Stomach (tissue), 9 donors: ENCODE measurements around the gene TMEM140. TPM values are rescaled to one million over a fixed set of nuclear protein-coding genes. Genes with fewer than 3 reads are reported as not detected.

Source experiments
- DNase-seq, 2 donors: peaks; one replicate each; pipeline versions ENCODE4 v3.0.0 to v3.0.0-alpha.2; 2013 to 2019
- H3K27ac ChIP-seq, 5 donors: fragments of 200-600 bp in 4 of 5; sonication (generic) in 4 of 5; one replicate each; pipeline ENCODE4 v1.5.1; 2013 to 2019; ENCODE audit warnings: mild to moderate bottlenecking in 1 of 5, moderate library complexity in 1 of 5
- H3K27me3 ChIP-seq, 3 donors: fragments of 200-600 bp; sonication (generic); one replicate each; pipeline ENCODE4 v1.5.1; 2017 to 2019; ENCODE audit warnings: mixed run types in 1 of 3
- H3K36me3 ChIP-seq, 4 donors: fragments of 200-600 bp; sonication (generic); 1 replicate in 3 of 4; 2 replicates in 1 of 4; pipeline ENCODE4 v1.5.1; 2016 to 2019
- H3K4me1 ChIP-seq, 4 donors: fragments of 200-600 bp; sonication (generic); one replicate each; pipeline ENCODE4 v1.5.1; 2016 to 2019
- H3K4me3 ChIP-seq, 4 donors: fragments of 200-600 bp; sonication (generic) in 3 of 4; one replicate each; pipeline ENCODE4 v1.5.1; 2016 to 2019; ENCODE audit warnings: mild to moderate bottlenecking in 1 of 4
- H3K9me3 ChIP-seq, 4 donors: fragments of 200-600 bp; sonication (generic); one replicate each; pipeline ENCODE4 v1.5.1; 2016 to 2019
- CTCF ChIP-seq, 7 experiments: fragments of 450-650 bp in 4 of 7; fragments of 200-600 bp in 3 of 7; sonication (generic) in 3 of 7; IDR thresholded peaks; one replicate each; pipeline ENCODE4 v1.5.1; 2016 to 2019; ENCODE audit warnings: antibody characterized with exemption in 7 of 7, control low read depth in 2 of 7, mild to moderate bottlenecking in 1 of 7
- EP300 ChIP-seq: sonication (generic); formaldehyde crosslinking; IDR thresholded peaks from one replicate; pipeline ENCODE4 v1.6.1; 2017; ENCODE audit warnings: antibody characterized with exemption
- POLR2A ChIP-seq, 4 donors: fragments of 450-650 bp; IDR thresholded peaks; one replicate each; pipeline ENCODE4 v1.6.1; 2016; ENCODE audit warnings: antibody characterized with exemption in 4 of 4, control low read depth in 2 of 4, mild to moderate bottlenecking in 1 of 4, moderate library complexity in 1 of 4
- POLR2AphosphoS5 ChIP-seq, 3 donors: sonication (generic); formaldehyde crosslinking; IDR thresholded peaks; one replicate each; pipeline ENCODE4 v1.6.1; 2016; ENCODE audit warnings: antibody characterized with exemption in 3 of 3
- WGBS, 5 donors: extraction: QIAGEN DNeasy Blood & Tissue Kit in 3 of 5; methylation state at CpG; one replicate each; pipeline versions ENCODE4 v1.1.5 to v1.1.7; 2013 to 2018; 5-methylcytosine and 5-hydroxymethylcytosine counted together
- intact Hi-C: fragments of 100-400 bp; cut with DNase I; formaldehyde crosslinking; loops from one replicate; pipeline ENCODE4 v1.15.1; 2023; ENCODE audit warnings: low total_unique reads
- polyA plus RNA-seq, 3 donors: library from polyadenylated mRNA; stranded (reverse); fragments of 200-250 nt; gene quantifications; one replicate each; pipeline ENCODE4 v1.2.3, GENCODE V29; 2013
- total RNA-seq, 5 donors: library from RNA; depleted of rRNA; stranded (reverse); fragments of >200 nt; gene quantifications; one replicate each; pipeline versions ENCODE4 v1.1.0 to v1.2.3, GENCODE V29; 2014 to 2016
- donor health status: healthy with polysubstance abuse.
- donor health status: Bipolar disorder and iron deficiency.
- donor health status: healthy.

TMEM140 gene
- total and polyA plus RNA-seq, 8 donors, result 0.89 to 18.7 (median 7.9) TPM

GRCh38 chr7:135181929-135182678 is 34.2 kb downstream of the TMEM140 start:
- intact Hi-C loops, result no loop called here
- Histone ChIP-seq H3K4me1 (peaks cover 5 to 15% (median 10%) of the 10 kb centered on the region in 4 donors), H3K27me3 (no peaks in the 10 kb centered on the region), H3K4me3 (no peak overlapping the region), H3K36me3 (peaks cover 37 to 72% (median 61%) of the 10 kb centered on the region in 4 donors), H3K9me3 (peaks cover 18 to 45% (median 26%) of the 10 kb centered on the region in 4 donors), H3K27ac (no peak overlapping the region)
- WGBS, 5 donors, result 96 to 99% (median 98%) methylated on average over 31 of the region's 31 CpGs
- DNase-seq, result peak in 1 of 2 donors; percentile 22
- TF ChIP-seq POLR2A (IDR thresholded peaks at IDR 0.05) (no peak), CTCF (IDR thresholded peaks at IDR 0.05) (no peak), EP300 (no peak), POLR2AphosphoS5 (IDR thresholded peaks at IDR 0.05) (no peak)

- whole genome bisulfite sequencing, 5 donors, result 95 to 96% (median 96%) methylated on average over 7 of the region's 7 CpGs
- H3K4me1 ChIP-seq, result peaks cover 3 to 17% (median 6%) of the 10 kb centered on the region in 4 donors
- no peak overlapping the region for H3K27ac ChIP-seq
- no peak overlapping the region for H3K4me3 ChIP-seq
- TF ChIP-seq POLR2A (IDR thresholded peaks at IDR 0.05), result no peak
- TF ChIP-seq EP300, result no peak
- TF ChIP-seq POLR2AphosphoS5 (IDR thresholded peaks at IDR 0.05), result no peak
- TF ChIP-seq CTCF (IDR thresholded peaks at IDR 0.05), result no peak
- peak in 1 of 2 donors; percentile 15 for DNase-seq
- peaks cover 42 to 85% (median 74%) of the 10 kb centered on the region in 4 donors for H3K36me3 ChIP-seq
- H3K9me3 ChIP-seq, result peaks cover 18 to 45% (median 26%) of the 10 kb centered on the region in 4 donors
- intact Hi-C loops, result no loop called here
- no peaks in the 10 kb centered on the region for H3K27me3 ChIP-seq
Measured at GRCh38 chr7:135183478-135183877, 35.6 kb downstream of the TMEM140 start.

GRCh38 chr7:135184254-135184841 is 36.5 kb downstream of the TMEM140 start:
- WGBS, 5 donors, result 84 to 96% (median 91%) methylated on average over 5 of the region's 5 CpGs
- TF ChIP-seq POLR2AphosphoS5 (IDR thresholded peaks at IDR 0.05), result no peak
- no peak for TF ChIP-seq POLR2A (IDR thresholded peaks at IDR 0.05)
- TF ChIP-seq EP300, result no peak
- no peak for TF ChIP-seq CTCF (IDR thresholded peaks at IDR 0.05)

GRCh38 chr7:135185471-135186260 is 37.8 kb downstream of the TMEM140 start:
- H3K4me1 ChIP-seq, result peaks cover 5 to 18% (median 14%) of the 10 kb centered on the region in 4 donors
- H3K36me3 ChIP-seq, result peaks cover 51 to 97% (median 91%) of the 10 kb centered on the region in 4 donors
- intact Hi-C loops, result no loop called here
- H3K27ac ChIP-seq, result no peak overlapping the region
- H3K9me3 ChIP-seq, result peaks cover 13 to 32% (median 21%) of the 10 kb centered on the region in 4 donors
- peak in 1 of 2 donors; percentile 23 for DNase-seq
- H3K27me3 ChIP-seq, result no peaks in the 10 kb centered on the region
- WGBS, 5 donors, result 85 to 92% (median 88%) methylated on average over 6 to 7 of the region's 7 CpGs
- no peak overlapping the region for H3K4me3 ChIP-seq
- TF ChIP-seq POLR2A (IDR thresholded peaks at IDR 0.05), result no peak
- TF ChIP-seq CTCF (IDR thresholded peaks at IDR 0.05), result no peak
- no peak for TF ChIP-seq EP300

More at GRCh38 chr7:135184254-135184841, 36.5 kb downstream of the TMEM140 start:
- peak in 1 of 2 donors; percentile 24 for DNase-seq
- peaks cover 51 to 94% (median 83%) of the 10 kb centered on the region in 4 donors for H3K36me3 ChIP-seq
- no peak overlapping the region for H3K4me3 ChIP-seq
- H3K4me1 ChIP-seq, result peaks cover 4 to 18% (median 6%) of the 10 kb centered on the region in 4 donors
- H3K9me3 ChIP-seq, result peaks cover 18 to 45% (median 26%) of the 10 kb centered on the region in 4 donors
- no peaks in the 10 kb centered on the region for H3K27me3 ChIP-seq
- H3K27ac ChIP-seq, result no peak overlapping the region
- intact Hi-C loops, result no loop called here
